Kidney (tissue), 14 donors: ENCODE measurements around the gene RIN3. TPM values are rescaled to one million over a fixed set of nuclear protein-coding genes. Genes with fewer than 3 reads are reported as not detected.

ENCODE experiments used
- DNase-seq, 5 donors: peaks; one replicate each; pipeline ENCODE4 v3.0.0-alpha.2; 2013 to 2020
- FAIRE-seq: peaks from 2 replicates; lab custom pipeline; 2012; peaks lifted over from hg19 to GRCh38; lab: Jason Lieb, UNC
- H3K27ac ChIP-seq, 2 donors: one replicate each; pipeline ENCODE4 v1.7.0; 2013; ENCODE audit warnings: low read depth in 2 of 2, low read length in 2 of 2, inconsistent platforms in 1 of 2
- H3K27me3 ChIP-seq: one replicate; pipeline ENCODE4 v1.7.1; 2013; ENCODE audit warnings: low read length, inconsistent platforms; ENCODE audit not compliant: control insufficient read depth, insufficient read depth
- H3K36me3 ChIP-seq, 3 donors: one replicate each; pipeline versions ENCODE4 v1.7.0 to v1.7.1; 2013; ENCODE audit warnings: low read length in 3 of 3, control low read depth in 1 of 3, inconsistent platforms in 1 of 3; ENCODE audit not compliant: insufficient read depth in 3 of 3, control insufficient read depth in 2 of 3
- H3K4me1 ChIP-seq, 3 donors: one replicate each; pipeline versions ENCODE4 v1.7.0 to v1.7.1; 2013; ENCODE audit warnings: low read length in 3 of 3, inconsistent platforms in 1 of 3, low read depth in 1 of 3; ENCODE audit not compliant: control insufficient read depth in 2 of 3, insufficient read depth in 2 of 3
- H3K4me3 ChIP-seq, 3 donors: one replicate each; pipeline versions ENCODE4 v1.7.0 to v1.8.1; 2013; ENCODE audit warnings: low read length in 3 of 3, control low read depth in 1 of 3, inconsistent platforms in 1 of 3
- H3K9ac ChIP-seq, 3 donors: one replicate each; pipeline versions ENCODE4 v1.7.0 to v1.7.1; 2013; ENCODE audit warnings: low read length in 3 of 3, control low read depth in 1 of 3, inconsistent platforms in 1 of 3
- H3K9me3 ChIP-seq, 3 donors: one replicate each; pipeline versions ENCODE4 v1.7.0 to v1.7.1; 2013; ENCODE audit warnings: low read length in 3 of 3, control low read depth in 1 of 3, inconsistent platforms in 1 of 3; ENCODE audit not compliant: control insufficient read depth in 2 of 3, insufficient read depth in 1 of 3
- intact Hi-C: fragments of 100-400 bp; cut with DNase I; formaldehyde crosslinking; loops from one replicate; pipeline ENCODE4 v1.11.1; 2022
- polyA plus RNA-seq: library from polyadenylated mRNA; stranded (reverse); fragments of 350-450 nt; fragmentation: Illumina TruSeq; extraction: RNeasy Lipid Tissue Mini Kit (QIAGEN cat#74804); gene quantifications from one replicate; pipeline ENCODE4 v1.2.3, GENCODE V29; 2014; ENCODE audit warnings: low read depth, low replicate concordance; ENCODE audit not compliant: insufficient read depth
- total RNA-seq: library from RNA; stranded (reverse); fragmentation: NEBNext Ultra II Directional; extraction: Animal tissue kit (Norgen Biotek cat#: 25700); gene quantifications from one replicate; pipeline ENCODE4 v1.2.1, GENCODE V29; 2021
- TF ChIP-seq, protein P1 (sequence below): IDR thresholded peaks from 3 replicates; pipeline ENCODE4 v1.5.1; 2012; ENCODE audit warnings: mild to moderate bottlenecking, moderate library complexity, borderline replicate concordance; ENCODE audit not compliant: insufficient read depth; ENCODE audit errors: extremely low read depth
- donor health status: control.
- donor health status: control.
- donor health status: control.
- donor health status: control.
- donor health status: control.
- donor health status: DM: yes; HTN: yes; CAD: no.
- donor health status: Normal renal cell carcinoma (clear cell type).

The RIN3 gene
- total and polyA plus RNA-seq, 2 donors from 2014 or later, result 7.1 to 30.4 TPM

GRCh38 chr14:92673601-92674150 lies 160.1 kb downstream of the RIN3 start:
- Histone ChIP-seq H3K9me3 (no peaks in the 10 kb centered on the region), H3K9ac (no peak overlapping the region), H3K27me3 (no peaks in the 10 kb centered on the region), H3K27ac (no peak overlapping the region), H3K36me3 (no peaks in the 10 kb centered on the region), H3K4me3 (no peak overlapping the region), H3K4me1 (no peaks in the 10 kb centered on the region)
- DNase-seq (peak in 1 of 5 donors; percentile 17), FAIRE-seq (no peak)
- intact Hi-C loops, result no loop called here
- TF ChIP-seq, protein P1, sequence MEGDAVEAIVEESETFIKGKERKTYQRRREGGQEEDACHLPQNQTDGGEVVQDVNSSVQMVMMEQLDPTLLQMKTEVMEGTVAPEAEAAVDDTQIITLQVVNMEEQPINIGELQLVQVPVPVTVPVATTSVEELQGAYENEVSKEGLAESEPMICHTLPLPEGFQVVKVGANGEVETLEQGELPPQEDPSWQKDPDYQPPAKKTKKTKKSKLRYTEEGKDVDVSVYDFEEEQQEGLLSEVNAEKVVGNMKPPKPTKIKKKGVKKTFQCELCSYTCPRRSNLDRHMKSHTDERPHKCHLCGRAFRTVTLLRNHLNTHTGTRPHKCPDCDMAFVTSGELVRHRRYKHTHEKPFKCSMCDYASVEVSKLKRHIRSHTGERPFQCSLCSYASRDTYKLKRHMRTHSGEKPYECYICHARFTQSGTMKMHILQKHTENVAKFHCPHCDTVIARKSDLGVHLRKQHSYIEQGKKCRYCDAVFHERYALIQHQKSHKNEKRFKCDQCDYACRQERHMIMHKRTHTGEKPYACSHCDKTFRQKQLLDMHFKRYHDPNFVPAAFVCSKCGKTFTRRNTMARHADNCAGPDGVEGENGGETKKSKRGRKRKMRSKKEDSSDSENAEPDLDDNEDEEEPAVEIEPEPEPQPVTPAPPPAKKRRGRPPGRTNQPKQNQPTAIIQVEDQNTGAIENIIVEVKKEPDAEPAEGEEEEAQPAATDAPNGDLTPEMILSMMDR, result no peak

- Histone ChIP-seq H3K4me1 (no peaks in the 10 kb centered on the region), H3K9ac (no peak overlapping the region), H3K36me3 (no peaks in the 10 kb centered on the region), H3K9me3 (no peaks in the 10 kb centered on the region), H3K27me3 (no peaks in the 10 kb centered on the region), H3K4me3 (no peak overlapping the region), H3K27ac (no peak overlapping the region)
- TF ChIP-seq, protein P1, result no peak
- intact Hi-C loops, result no loop called here
- DNase-seq (peak in 1 of 5 donors; percentile 9), FAIRE-seq (no peak)
Measured at GRCh38 chr14:92675421-92675820, 161.8 kb downstream of the RIN3 start.

GRCh38 chr14:92675976-92676375 lies 162.4 kb downstream of the RIN3 start:
- Histone ChIP-seq H3K9ac (no peak overlapping the region), H3K9me3 (no peaks in the 10 kb centered on the region), H3K27me3 (no peaks in the 10 kb centered on the region), H3K36me3 (no peaks in the 10 kb centered on the region), H3K4me1 (no peaks in the 10 kb centered on the region), H3K27ac (no peak overlapping the region), H3K4me3 (no peak overlapping the region)
- DNase-seq (peak in 1 of 5 donors; percentile 22), FAIRE-seq (no peak)
- intact Hi-C loops, result no loop called here
- TF ChIP-seq, protein P1, result no peak
